H1 (cell line): Measurements from ENCODE around the gene ULK3. TPM values are rescaled to one million over a fixed set of nuclear protein-coding genes. Genes with fewer than 3 reads are reported as not detected.

Source experiments
- polyA plus RNA-seq, 7 experiments: library from polyadenylated mRNA; depleted of rRNA in 3 of 7; stranded (reverse) in 5 of 7; unstranded in 2 of 7; fragments of >200 nt in 5 of 7; fragments of 200-250 nt in 2 of 7; gene quantifications; 1 replicate in 5 of 7; 2 replicates in 1 of 7; 4 replicates in 1 of 7; pipeline versions ENCODE4 v1.2.1 to v1.2.3, GENCODE V29; 2011 to 2013; ENCODE audit warnings: missing spikeins in 2 of 7, mixed read lengths in 2 of 7
- total RNA-seq: library from RNA; stranded (reverse); fragmentation: NEBNext Ultra II Directional; extraction: Animal tissue kit (Norgen Biotek cat#: 25700); gene quantifications from 2 replicates; pipeline ENCODE4 v1.2.1, GENCODE V29; 2021
- TF ChIP-seq, protein P1 (sequence below): IDR thresholded peaks from 2 replicates; pipeline ENCODE4 v1.6.1; 2012; ENCODE audit warnings: inconsistent platforms

ULK3 gene
- total and polyA plus RNA-seq, 2 of the 8 experiments (the other 6 are each of a cell fraction or from before 2014, with no cell fraction given) = 27.1 to 34.4 TPM

DNA sequence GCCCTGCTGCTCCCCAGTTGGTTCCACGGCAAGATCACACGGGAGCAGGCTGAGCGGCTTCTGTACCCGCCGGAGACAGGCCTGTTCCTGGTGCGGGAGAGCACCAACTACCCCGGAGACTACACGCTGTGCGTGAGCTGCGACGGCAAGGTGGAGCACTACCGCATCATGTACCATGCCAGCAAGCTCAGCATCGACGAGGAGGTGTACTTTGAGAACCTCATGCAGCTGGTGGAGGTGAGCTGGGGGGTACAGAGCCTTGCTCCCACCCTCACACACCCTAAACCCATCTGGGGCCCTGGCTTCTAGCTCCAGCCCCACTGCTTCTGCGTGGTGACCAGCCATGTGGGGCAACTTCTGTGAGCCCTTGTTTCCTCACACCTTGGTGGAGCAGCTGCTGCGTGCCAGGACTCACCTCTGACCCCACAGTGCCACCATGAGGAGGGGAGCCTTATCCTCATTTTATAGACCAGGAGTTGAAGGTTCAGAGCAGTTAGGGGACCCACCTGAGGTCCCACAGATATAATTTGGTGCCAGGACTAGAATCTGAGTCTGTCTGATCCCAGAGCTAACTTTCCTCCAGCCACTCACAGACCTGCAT is 43.6 kb downstream of the ULK3 start (continued):
- TF ChIP-seq, protein P1, sequence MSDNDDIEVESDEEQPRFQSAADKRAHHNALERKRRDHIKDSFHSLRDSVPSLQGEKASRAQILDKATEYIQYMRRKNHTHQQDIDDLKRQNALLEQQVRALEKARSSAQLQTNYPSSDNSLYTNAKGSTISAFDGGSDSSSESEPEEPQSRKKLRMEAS = 0 out of 2 replicates have a peak, but pooled peaks have one; percentile 24
